Measurements from ENCODE around the gene METTL16.
A peak's percentile ranks its signal among the peaks of the same experiment; 100 is the strongest.
"Not testable (repeated sequence)": the region's sequence is repeated elsewhere in the genome, so short reads cannot be mapped to it uniquely, and the experiment has no call there.

The METTL16 gene

DNA sequence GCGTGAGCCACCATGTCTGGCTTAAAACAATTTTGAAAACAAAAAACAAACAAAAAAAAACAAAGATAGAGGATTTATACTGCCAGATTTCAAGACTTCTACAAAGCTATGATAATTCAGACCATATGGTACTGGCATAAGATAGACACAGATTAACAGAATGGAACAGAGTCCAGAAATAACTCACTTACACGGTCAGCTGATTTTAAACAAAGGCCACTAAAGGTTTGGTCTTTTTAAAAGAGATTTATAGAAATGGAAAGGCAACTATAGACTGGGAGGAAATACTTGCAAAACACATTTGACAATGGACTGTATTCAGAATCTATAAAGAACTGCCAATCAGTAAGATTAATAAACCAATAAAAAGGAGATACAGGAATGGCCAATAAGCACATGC, 62.2 kb downstream of the METTL16 start:
- DNase-seq: no peak

DNA sequence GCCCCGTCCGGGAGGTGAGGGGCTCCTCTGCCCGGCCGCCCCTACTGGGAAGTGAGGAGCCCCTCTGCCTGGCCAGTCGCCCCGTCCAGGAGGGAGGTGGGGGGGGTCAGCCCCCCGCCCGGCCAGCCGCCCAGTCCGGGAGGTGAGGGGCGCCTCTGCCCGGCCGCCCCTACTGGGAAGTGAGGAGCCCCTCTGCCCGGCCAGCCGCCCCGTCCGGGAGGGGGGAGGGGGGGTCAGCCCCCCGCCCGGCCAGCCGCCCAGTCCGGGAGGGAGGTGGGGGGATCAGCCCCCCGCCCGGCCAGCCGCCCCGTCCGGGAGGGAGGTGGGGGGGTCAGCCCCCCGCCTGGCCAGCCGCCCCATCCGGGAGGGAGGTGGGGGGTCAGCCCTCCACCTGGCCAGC, 64.2 kb downstream of the METTL16 start:
- DNase-seq: not testable (repeated sequence)

- no peak for DNase-seq
Measured at GRCh38 chr17:2445638-2446037, 66.0 kb downstream of the METTL16 start.

GRCh38 chr17:2444382-2444781, 67.3 kb downstream of the METTL16 start:
- DNase-seq: no peak

- DNase-seq: no peak
Measured at GRCh38 chr17:2442166-2442565, 69.5 kb downstream of the METTL16 start.

DNA sequence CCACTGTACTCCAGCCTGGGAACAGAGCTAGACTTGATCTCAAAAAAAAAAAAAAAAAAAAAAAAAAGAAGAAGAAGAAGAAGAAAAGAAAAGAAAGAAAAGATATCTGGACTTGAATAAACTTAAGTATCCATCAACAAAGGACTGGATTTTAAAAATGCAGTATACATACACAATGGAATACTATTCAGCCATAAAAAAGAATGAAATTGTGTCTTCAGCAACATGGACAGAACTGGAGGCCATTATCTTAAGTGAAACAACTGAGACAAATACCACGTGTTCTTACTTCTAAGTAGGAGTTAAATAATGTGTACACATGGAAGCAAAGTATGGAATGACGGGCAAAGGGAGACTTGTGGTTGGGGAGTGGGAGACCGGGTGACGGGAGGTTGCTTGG, 70.8 kb downstream of the METTL16 start:
- DNase-seq: no peak

- DNase-seq: not testable (repeated sequence)
Measured at GRCh38 chr17:2439997-2440396, 71.7 kb downstream of the METTL16 start.

DNA sequence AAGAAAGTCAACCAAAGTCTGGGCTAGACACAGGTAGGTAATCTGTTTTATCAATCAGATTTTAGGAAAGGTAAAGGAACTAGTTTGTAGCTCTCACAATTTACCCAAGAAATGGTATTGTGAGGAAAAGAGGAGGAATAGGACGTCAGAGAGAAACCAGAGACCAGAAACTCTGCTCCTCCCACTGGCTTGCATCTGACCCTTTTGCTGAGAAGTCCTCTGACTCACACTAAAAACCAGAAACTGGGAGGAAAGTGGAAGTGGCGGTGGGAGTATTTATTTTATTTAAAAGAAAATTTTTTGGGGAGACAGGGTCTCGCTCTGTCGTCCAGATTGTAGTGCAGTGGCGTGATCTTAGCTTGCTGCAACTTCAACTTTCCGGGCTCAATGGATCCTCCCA, 72.9 kb downstream of the METTL16 start:
- DNase-seq: no peak

DNA sequence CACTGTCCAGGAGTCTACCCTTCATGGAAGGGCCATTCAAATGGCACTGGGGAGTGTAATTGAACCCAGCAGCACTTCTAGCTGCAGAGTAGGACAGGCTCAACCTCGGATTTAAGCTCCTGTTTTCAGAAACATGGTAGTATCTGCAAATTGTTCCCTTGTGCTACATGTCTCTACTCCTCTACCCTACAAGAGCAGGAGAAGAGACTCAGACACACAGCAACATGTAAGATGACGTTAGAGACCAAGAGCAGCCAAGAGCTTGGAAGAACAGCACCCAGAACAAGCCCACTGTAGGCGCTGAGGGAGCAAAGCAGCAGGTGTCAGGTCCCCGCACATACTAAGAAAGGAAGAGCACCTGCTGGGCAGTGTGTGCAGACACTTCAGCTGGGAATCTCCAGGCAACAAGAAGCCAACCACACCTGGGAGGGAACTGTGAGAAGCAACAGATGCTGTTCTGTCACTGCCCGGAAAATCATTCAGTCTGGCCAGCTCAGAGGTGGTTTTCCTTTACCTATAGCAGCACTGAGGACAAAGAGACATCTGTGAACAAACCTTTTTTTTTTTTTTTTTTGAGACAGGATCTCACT, 75.3 kb downstream of the METTL16 start:
- no peak for DNase-seq

DNA sequence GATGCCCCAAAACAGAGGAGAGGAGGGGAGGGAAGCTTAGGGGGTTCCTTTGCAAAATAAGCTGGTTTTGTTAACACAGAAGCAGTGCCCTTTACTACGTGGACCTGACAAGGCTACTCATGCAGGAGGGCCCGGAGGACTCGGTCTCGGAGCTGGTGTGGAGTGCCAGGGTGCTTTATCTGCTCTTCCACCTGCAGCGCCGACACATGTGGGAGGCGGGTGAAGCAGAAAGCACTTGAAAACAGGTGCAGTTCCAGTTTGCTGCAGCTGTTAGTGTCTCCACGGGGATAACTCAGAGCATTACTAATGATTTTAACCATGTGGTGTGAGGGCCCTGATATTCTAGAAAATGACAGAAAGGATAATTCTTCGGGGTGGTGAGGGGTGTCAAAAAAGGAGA, 75.8 kb downstream of the METTL16 start:
- no peak for DNase-seq

DNA sequence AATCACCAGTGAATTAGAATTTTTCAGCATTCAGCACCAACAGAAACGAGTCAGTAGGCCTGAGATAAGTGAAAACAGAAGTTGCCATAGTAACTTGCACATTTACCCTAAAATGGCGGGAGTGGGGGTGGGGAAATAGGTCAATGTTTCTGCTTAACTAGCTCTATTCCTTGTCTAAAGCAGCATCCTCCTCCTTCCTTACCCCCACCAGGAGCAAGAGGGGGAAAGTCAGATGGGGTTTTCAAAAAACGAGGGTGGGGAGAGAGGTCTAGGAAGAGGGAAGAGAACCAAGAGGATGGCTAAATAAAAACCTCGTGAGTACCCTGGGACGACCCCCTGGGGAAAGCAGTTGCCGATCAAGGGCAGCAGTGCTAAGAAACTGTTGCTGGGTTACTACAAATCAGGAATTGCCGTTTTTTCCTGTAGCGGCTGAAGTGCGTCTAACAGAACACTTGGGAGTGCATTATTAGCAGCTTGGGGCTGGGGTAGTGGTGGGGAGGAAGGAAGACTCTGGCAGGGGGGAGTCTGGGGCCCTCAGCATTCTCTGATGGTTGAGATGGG, 76.4 kb downstream of the METTL16 start:
- DNase-seq: no peak

GRCh38 chr17:2433696-2434095, 78.0 kb downstream of the METTL16 start:
- DNase-seq: no peak

DNA sequence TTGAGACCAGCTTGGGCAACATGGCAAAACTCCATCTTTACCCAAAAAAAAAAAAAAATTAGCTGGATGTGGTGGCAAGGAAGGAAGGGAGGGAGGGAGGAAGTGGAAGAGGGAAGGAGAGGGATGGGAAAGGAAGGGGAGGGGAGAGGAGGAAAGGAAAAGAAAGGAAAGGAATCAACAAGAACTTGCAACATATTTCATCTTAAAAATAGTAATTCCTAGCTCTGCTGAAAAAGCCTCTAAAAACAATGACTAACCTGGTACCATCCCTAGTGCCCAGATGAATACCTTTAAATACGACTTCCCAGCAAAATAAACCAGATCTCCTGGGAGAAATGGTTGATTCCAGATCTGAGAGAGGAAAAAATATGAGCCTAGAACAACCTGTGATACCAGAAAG, 83.8 kb downstream of the METTL16 start:
- DNase-seq: no peak

GRCh38 chr17:2427215-2427614, 84.5 kb downstream of the METTL16 start:
- DNase-seq: no peak

DNA sequence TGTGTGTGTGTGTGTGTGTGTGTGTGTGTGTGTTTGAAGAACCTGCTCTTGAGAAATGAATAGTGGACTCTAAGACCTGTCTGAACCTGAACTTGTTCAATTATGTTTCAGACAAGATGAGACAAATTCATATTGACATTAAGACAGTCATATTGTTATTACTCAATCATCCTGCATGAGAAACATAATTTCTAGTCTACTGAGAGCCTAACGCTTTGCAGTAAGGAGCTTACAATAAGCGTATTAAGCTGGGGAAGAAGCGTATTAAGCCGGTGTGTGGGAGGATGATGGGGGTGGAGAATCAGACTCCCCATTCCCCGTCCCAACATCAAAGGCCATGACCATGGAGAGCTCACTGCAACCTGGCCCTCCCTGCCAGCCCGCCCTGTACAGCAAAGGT, 88.4 kb downstream of the METTL16 start:
- no peak for DNase-seq

DNA sequence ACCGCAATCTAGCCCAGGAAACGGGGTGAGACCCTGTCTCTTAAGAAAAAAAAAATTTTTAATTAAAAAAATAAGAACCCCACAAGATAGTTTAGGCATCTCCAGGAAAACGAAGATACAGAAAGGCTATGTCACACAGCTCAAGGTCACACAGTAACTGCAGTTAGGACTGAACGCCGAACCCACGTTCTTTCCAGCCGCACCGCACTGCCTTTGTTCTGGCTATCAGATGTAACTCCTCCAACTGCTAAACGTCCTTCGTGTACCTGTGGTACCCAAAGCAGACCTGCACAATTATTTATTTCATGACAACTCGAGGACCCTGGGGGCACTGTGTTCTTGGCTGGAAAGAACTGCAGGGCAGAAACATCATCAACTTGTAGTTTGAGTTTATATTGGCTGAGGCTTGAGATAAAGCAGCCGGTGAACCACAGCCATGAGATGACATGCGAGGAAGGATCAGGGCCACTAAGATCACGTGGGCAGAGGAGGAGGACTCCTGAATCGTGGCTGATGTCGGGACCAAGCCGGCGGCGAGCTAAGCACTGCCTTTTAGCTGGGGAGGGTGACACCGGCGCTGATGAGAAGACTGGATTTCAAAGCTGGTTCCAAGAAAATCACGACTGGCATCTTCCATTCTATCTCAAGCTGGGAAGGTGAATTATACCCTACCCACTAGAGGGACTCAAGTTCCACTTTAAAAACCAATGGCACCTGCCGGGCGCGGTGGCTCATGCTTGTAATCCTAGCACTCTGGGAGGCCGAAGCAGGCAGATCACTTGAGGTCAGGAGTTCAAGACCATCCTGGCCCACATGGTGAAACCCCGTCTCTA, 90.2 kb downstream of the METTL16 start:
- DNase-seq: no peak

GRCh38 chr17:2420176-2420575, 91.5 kb downstream of the METTL16 start:
- DNase-seq: no peak

GRCh38 chr17:2419486-2419885, 92.2 kb downstream of the METTL16 start:
- DNase-seq: no peak

- DNase-seq: no peak
Measured at GRCh38 chr17:2418572-2418971, 93.1 kb downstream of the METTL16 start.

- DNase-seq: peak; percentile 88
Measured at GRCh38 chr17:2416010-2416734, 95.5 kb downstream of the METTL16 start.

- no peak for DNase-seq
Measured at GRCh38 chr17:2415081-2415480, 96.6 kb downstream of the METTL16 start.

- no peak for DNase-seq
Measured at GRCh38 chr17:2414446-2415064, 97.1 kb downstream of the METTL16 start.

DNA sequence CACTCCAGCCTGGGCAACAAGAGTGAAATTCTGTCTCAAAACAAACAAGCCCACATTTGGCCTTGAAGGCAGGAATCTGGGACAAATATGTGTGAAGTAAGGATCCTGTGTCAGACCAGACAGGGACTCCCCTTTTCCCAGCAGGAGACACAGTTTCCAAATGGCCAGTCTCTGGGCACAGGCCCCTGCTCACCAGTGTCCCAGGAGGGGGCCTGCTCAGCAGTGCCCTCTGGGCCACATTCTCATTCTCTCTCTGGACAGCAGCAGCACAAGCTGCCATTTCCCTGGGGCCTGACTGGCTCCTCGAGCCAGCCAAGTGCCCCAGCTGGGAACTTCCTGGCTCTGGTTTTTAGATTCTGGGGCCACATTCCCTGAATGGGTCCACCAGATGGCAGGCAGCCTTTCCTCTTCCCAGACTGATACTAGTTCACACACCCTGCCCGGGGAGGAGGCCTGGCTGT, 99.1 kb downstream of the METTL16 start:
- no peak for DNase-seq
